Stimulated activated CD8-positive, alpha-beta memory T cell treated with anti-CD3 and anti-CD28 coated beads, Interleukin-15, amount 100 ng/mL, for 24 hours (primary cell): ENCODE data around the gene CD207.
"Not testable (repeated sequence)": the region's sequence is repeated elsewhere in the genome, so short reads cannot be mapped to it uniquely, and the experiment has no call there.

Experiments
- DNase-seq: peaks from one replicate; pipeline ENCODE4 v3.0.0-alpha.2; 2020; ENCODE audit warnings: low read depth

The CD207 gene

DNA sequence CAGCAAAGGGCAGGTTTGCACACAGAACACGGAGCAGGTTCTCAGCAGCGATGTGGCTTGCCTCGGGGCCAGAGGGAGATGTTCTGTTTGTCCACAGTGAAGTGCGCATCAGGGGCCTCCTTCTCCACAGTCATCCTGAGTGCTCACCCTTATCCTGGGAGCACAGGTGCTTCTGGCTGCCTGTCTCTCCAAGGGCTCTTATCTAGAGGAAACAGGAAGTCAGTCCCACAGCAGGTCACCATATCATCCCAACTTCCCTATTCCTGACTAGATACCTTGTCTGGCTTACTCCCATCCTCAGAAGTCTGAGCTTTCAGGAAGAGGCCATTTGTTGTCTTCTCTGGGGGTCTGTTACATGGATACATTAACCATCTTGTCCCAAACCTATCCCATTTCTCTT lies at the start of gene CD207:
Gene CD207 (minus strand): TSS at position 174 of the 400 bp plus-strand sequence. CDS start 40 bp downstream, at position 134.
- no peak for DNase-seq

DNA sequence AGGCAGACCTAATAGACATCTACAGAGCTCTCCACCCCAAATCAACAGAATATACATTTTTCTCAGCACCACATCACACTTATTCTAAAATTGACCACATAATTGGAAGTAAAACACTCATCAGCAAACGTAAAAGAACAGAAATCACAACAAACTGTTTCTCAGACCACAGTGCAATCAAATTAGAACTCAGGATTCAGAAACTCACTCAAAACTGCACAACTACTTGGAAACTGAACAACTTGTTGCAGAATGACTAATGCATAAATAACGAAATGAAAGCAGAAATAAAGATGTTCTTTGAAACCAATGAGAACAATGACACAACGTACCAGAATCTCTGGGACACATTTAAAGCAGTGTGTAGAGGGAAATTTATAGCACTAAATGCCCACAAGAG lies 42.9 kb upstream of the CD207 start:
- not testable (repeated sequence) for DNase-seq

DNA sequence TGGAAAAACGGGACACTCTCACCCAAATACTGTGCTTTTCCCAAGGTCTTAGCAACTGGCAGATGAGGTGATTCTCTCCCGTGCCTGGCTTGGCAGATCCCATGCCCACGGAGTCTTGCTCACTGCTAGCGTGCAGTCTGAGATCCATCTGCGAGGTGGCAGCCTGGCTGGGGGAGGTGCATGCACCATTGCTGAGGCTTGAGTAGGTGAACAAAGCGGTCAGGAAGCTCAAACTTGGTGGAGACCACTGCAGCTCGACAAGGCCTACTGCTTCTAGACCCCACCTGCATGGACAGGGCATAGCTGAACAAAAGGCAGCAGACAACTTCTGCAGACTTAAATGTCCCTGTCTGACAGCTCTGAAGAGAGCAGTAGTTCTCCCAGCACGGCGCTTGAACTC lies 40.5 kb upstream of the CD207 start:
- not testable (repeated sequence) for DNase-seq

DNA sequence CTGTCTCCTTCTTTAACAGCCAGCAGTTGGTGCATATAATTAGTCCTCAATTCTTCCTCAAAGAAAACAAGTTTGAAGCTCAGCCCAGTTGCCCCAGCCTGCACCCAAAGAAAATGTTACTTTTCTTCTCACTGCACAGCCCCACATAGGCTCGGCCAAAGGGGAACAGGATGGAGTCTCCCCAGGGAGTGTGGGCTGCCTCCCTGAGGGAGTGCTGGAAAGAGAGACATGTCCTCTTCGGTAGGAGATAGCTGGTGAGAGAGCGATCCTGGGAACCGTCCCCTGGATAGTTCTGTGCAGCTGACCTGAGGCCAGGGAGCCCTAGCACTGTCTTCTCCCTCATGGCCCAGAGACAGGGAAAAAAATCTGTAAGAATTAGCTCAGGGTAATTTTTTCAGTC lies 37.9 kb upstream of the CD207 start:
- DNase-seq, result no peak

DNA sequence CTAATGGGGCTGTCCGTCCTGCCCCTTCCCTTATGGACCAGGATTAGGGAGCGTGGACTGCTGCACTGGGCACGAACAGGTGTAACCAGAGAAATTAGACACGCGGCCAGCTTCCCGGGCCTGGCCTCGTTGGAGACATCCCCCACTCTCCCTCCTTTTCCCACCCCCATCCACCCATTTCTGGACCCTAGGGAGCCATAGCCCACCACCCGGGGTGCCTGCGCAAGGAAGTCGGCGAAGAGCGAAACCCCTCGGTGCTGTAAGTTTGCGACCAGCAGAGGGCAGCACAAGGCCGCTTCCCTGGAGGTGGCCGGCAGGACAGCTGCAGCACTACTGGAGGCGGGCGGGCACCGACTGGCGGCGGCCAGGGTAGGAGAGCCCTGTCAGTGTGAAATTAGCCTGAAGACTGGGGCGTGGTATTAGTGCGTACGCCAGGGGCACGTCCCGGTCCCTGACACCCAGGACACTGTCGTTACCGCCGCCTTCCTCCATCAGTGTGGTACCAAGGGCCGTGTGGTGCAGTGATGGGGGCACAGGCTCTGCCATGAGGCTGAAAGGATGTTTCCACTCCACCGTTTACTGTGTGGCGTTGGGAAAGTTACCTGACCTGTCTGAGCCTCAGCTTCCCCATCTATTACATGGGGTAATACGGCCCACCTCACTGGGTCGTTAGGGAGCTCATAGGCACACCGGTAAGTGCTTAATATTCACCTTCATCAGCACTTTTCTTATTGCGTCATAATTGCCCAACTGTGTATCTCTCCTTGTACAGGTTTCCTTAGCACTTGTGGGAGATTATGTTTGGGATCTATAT lies 36.0 kb upstream of the CD207 start:
- peak; percentile 71 for DNase-seq

DNA sequence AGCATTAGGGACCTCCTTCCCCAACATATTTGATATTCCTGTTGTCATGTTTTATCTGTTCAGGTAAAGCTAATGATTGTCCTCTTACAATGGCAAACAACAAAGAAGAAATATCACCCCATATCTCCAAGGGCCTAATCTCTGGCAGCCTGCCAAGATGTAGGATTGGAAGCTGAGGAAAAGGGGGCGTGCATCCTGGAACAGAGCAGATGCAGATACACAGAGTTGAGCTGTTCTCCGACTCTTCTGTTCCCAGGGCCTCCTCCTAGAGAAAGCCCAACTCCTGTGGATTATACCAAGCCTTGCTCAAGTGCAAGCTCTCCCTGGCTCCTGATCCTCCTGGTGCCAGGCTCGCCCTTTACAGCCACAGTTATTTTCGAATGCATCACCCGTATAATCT lies 35.2 kb upstream of the CD207 start:
- no peak for DNase-seq

DNA sequence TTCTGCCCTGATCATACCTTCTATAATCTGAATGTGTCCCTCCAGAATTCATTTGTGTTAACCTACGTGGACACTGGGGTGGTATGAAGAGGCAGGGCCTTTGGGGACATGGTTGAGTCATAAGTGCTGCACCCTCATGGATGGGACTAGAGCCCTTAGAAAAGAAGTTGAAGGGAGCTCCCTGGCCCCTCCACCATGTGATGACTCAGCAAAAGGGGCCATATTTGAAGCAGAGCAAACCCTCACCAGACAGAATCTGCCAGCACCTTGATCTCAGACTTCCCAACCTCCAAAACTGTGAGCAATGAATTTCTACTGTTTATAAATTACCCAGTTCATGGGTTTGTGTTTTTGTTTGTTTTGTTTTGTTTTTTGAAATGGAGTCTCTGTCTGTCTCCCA lies 33.4 kb upstream of the CD207 start:
- no peak for DNase-seq

DNA sequence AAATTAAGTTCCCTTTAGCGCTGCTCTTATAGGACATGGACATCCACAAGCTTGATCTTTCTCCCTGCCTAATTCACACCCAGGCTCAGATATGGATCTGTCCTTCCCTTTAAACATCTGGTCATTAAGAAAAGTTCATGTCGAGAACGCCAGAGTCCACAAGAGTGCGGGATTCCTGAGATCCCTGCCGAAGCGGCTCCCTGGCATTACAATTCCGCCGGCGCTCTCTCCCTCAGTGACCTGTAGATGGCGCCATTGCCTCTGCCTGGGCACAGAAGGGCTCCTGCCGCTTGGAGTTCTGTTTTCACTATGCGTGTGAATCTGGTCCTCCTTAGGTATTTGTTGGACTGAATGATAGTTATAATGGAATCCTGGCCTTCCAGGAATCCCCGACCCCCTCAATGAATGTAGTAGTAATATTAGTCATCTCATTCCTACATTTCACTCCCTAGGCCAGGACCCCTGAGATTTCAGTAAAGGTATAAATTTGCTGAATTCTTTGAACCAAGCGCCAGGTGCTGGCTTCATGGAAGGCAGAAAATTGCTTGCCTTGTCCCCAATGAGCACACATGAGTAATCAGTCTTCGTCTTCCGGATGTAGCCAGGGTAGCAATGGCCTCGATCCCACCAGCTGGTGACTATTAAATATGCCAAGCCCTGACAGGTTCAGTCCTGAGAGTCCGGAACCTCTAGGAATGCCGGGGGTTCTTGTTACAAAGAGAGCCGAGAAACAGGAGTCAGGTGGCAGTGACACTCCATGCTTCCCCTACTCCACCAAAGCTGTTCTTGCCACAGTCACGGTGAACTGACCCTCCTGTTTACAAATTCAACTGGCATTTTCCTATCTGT lies 26.4 kb upstream of the CD207 start:
- peak; percentile 47 for DNase-seq

DNA sequence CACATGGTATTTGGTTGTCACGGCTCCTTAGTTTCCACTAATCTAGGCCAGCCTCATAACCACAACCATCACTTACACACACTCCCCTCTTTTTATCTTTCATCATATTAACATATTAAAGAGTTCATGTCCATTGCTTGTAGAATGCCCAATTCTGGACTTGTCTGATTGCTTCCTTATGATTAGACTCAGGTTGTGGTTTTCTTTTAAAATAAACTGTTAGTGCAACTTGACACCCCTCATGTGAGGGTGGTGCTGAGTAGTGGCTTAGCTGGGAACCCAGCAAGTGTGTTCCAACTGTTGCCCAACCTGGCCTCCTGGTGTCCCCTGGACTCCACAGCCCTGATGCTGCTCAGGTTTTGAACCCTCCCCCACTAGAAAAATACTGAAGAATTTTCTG lies 20.1 kb upstream of the CD207 start:
- no peak for DNase-seq

DNA sequence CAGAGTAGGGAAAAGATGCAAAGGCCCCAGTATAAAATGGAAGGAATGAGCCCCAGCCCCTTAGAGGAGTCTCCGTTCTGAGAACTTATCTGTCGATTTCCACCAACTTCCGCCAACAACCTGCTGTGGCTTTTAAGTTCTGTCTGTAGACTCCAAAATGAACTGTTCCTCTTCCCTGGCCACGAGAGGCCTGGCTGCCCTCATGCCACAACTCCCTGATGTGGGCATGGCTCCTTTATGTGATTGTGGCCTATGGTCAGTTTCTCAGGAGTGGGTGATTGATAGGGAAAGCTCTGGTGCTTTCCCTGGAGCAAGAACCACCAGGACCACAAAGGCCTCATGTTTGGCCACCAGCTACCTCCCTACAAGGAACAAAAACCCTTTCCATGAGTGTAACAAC lies 18.8 kb upstream of the CD207 start:
- DNase-seq, result no peak

DNA sequence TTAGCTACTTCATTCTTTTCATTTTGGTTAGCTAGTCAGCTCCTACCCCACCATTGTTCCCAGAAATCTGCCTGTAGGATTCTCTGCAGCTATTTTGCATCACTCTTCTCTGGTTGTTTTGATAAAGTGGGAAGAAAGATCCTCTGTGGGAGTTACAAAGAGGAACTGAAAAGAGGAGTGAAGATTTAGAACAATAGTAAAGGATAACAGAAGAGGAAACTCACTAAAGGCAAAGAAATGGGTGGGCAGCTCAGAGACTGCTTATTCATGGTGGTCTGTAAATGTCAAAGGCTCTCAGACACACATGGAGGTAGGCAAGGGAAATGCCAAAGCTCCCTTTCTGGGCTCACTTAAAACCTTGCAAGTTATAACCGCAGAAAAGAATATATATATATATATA lies 17.2 kb upstream of the CD207 start:
- DNase-seq, result no peak

DNA sequence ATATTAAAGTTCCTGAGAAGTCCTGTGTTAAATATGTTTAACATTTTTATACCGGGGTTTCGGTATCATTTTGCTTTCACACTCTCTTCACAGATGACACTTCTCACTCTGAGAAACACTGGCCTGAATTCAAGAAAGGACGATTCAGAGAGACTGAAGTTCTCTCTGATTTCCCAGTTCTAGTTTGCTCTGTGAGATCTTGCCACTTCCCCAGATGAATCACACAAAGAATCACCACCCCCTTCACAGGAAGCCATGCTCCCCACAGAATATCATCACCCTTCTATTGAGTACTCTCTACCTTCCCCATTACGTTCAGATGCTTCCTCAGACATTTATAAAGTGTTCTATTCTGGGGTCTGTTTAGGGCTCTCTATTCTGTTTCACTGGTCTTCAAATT lies 16.1 kb upstream of the CD207 start:
- DNase-seq, result no peak

DNA sequence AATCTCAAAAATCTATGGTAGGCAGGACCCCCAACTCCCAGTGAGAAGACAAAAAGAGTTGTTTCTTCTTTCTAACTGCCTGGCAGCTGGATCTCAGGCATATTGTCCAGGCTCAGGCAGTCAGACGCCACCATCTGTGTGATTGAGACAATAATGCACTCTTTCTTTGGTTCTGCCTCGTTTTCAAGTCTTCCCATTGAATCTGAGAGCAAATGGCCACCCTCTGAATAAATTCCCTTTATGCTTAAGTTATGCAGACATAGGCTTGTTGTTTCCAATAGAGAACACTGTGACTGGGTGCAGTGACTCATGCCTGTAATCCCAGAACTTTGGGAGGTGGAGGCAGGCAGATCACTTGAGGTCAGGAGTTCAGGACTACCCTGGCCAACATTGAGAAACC lies 15.3 kb upstream of the CD207 start:
- DNase-seq, result no peak

DNA sequence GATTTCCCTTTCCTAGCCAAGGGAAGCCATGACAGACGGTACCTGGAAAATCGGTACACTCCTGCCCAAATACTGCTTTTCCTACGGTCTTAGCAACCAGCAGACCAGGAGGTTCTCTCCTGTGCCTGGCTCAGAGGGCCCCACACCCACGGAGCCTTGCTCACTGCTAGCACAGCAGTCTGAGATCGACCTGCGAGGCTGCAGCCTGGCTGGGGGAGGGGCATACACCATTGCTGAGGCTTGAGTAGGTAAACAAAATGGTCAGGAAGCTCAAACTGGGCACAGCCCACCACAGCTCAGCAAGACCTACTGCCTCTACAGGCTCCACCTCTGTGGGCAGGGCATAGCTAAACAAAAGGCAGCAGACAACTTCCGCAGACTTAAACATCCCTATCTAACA lies 6.8 kb upstream of the CD207 start:
- no peak for DNase-seq

DNA sequence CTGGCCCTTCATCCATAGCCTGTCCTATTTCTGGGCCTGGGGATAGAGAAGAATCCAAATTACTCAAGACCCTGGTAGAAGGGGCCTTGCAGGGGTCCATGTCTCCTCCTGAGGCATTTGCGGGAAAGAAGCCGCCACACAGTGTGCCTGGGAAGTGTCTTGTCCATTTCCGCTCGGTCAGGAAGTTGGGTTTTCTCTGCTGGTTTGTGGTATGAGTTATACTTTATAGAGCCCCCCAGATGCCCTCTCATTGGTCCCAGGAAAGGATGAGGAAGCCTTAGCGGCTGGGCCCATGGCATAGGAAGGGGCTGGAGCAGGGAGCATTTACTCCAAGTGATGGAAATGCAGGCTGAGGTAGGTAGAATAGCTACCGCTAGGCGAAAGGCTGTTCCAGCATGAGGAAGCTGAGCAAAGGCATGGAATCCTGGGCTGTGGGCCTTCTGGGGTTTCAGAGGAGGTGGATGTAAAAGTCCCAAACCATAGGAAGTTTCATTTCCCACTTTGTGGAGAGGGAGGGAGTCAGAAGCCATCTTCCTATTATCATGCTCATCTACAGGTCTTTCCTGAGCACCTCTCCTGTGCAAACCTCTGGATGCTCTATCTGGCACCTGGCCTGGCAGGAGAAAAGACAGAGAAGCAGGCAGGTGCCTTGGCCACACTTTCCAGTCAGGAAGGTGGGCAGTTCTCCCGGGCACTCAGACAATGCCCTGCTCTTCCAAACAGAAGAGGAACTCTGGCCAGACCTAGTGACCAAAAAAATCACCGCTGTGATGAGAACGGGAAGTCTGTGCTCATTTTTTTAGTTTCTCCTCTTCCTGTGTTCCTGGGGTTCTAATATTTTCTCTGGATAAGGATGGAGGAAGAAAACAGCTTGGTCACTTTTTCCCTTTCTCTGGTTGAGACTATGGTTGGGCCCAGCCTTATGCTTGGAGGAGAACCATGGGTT lies 2.6 kb upstream of the CD207 start:
- no peak for DNase-seq

DNA sequence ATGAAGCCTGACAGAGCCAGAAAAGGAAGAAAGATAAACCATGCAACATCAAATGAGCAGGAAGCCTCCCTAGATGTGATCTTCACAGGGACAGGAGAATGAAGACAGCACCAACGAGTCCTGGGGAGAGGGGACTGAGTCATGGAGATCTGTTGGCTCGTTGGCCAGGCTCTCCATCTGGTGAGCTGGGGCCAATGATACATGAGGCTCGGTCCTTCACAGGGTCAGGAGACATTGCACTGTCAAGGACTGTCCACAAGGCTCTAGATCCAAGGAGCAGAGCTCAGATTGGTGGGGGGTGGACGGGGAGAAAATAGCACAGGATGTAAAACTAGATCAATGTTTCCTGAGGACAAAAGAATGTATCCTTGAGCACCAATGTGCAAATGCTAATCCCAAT lies 735 bp downstream of the CD207 start:
- no peak for DNase-seq

DNA sequence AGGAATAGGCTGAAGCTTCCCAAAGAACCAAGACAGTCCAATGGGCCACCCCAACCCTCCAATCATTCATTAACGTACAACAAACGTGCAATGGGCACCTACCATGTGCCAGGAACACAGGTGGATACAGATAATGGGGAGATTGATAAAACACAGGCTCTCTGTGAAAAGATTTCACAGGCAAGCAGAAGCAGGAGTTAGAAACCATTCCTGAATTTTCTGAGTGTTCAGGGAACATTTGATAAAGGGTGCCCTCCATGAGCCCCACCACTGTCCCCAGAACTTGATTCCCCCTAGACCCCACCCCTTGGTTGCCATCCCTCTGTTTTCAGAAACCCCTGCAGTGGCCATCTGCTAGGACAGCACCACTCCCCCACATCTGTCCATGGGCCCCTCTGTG lies 1.5 kb downstream of the CD207 start:
- DNase-seq, result no peak

DNA sequence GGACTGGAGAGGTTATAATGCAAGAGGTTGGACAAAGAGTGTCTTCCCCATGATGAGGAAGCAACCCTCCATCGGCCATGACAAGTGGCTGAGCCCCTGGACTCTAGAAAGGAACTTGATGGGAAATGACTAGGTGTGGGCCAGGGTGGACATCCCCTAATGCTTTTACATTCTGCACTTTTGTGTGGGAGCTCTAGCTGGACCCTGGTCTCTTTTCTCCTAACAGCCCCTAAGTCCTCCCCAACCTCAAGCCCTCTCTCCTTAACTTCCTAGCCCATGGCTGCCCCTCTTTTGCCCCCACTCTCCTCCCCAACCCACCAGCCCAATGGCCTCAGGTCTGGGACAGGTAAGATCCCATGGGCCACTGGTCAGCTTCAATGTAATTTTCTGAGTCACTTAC lies 2.4 kb downstream of the CD207 start:
- DNase-seq, result no peak

DNA sequence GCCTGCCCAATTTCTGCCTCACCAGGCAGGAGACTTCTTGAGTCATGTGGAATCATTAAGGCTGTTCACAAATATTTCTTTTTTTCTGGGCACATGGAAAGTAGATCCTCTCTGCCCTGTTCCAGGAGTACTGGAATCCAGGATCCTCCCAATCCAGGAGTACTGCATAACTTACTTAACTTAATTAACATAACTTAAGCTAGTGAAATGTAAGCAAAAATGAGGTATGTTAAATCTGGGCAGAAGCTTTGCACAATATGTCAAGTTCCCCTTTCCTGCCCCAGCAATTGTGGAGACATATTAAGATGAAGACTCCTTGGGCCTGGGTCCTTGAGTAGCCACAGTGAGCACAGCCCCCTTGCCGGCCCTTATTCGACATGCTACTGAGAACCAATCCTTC lies 3.2 kb downstream of the CD207 start:
- no peak for DNase-seq

DNA sequence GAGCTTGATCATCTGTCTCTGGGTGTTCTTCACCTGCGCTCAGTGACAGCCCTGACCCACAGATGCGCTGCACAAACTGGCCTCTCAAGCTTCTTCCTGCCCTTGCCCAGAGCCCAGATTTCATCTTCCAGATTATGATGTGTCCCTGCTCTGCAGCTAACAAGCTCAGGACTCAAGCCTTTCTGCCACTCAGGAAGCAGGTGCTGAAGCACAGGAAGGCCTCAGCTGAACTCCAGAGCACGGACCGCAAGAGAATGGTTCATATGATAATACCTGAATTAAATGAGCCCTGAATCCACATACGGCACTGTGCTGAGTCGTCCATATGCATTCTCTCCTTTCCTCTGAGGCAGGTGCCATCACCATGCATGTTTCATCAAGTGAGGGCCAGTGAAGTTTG lies 3.8 kb downstream of the CD207 start:
- no peak for DNase-seq

DNA sequence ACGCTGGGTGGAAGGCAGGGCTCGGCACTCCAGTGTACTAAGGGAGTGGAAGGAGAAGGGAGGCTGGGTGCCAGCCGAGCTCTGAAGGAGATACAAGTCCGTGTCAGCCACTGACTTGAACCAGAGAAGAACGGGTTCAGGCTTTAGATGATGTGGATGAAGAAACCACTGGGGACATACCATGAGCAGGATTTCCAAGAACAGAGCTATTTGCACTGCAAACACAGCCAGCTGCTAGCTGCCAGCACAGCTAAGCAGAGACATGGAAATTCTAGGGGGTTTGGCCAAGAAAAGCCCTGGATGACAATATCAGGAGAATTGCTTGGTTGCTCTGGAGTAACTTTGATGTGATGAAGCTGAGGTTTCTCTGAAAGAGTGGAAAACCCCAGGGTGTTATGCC lies 5.2 kb downstream of the CD207 start:
- no peak for DNase-seq

DNA sequence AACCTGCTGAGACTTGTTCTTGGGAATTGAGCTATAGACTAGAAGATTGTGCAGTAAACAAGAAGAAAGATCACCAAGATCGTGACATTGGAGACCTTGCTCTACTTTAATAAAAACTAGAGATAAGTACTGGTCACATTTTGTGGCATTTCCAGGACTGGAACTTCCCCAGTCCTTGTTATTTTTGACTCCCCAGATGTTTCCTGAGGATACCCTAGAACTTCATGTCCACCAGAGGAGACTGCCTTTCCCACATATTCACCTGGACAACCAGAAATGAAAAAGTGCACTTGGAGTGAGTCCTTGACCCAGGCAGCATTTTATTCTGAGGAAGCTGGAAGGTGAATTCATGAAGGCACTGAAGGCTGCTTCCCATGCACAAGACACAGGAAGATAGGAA lies 5.7 kb downstream of the CD207 start:
- DNase-seq, result no peak
